GM12878 (cell line): ENCODE data around the gene MYCBP. TPM values are rescaled to one million over a fixed set of nuclear protein-coding genes. Genes with fewer than 3 reads are reported as not detected.
"Not testable (repeated sequence)": the region's sequence is repeated elsewhere in the genome, so short reads cannot be mapped to it uniquely, and the experiment has no call there.

Source experiments
- ATAC-seq: fragments of 200-7000 bp; cut with Tn5 transposase; 3 replicates; pipeline ENCODE4 v1.9.1; 2020; ENCODE audit warnings: mild to moderate bottlenecking, moderate library complexity
- BruUV-seq: library from RNA; stranded (reverse); fragments of 400-500 nt; replicated peaks from 2 replicates; lab custom pipeline; 2021; lab: Mats Ljungman, UMichigan
- CTCF ChIA-PET: fragments of 300-600 bp; sonication (Branson Sonifier 250); formaldehyde crosslinking; extraction: SDS; loops from one replicate; lab custom pipeline; 2021; ENCODE audit warnings: inconsistent platforms; lab: Yijun Ruan, JAX
- POLR2A ChIA-PET: fragments of 350-600 bp; formaldehyde crosslinking; extraction: SDS; loops from one replicate; lab custom pipeline; 2021; ENCODE audit warnings: inconsistent platforms; lab: Charles Lee
- RAD21 ChIA-PET: fragments of 300-600 bp; sonication (Branson Sonifier 250); formaldehyde crosslinking; loops from one replicate; lab custom pipeline; 2023; ENCODE audit warnings: antibody characterized with exemption; ENCODE audit not compliant: unreplicated experiment; lab: Charles Lee
- SMC1A ChIA-PET: fragments of 300-600 bp; sonication (Branson Sonifier 250); formaldehyde crosslinking; loops from one replicate; lab custom pipeline; 2023; ENCODE audit not compliant: unreplicated experiment, uncharacterized antibody; lab: Charles Lee
- DNase-seq: peaks from one replicate; pipeline ENCODE4 v3.0.0-alpha.2; 2011; ENCODE audit warnings: low read depth, low spot score
- FAIRE-seq: peaks from 3 replicates; lab custom pipeline; 2011; peaks lifted over from hg19 to GRCh38; lab: Jason Lieb, UNC
- H2AFZ ChIP-seq: 2 replicates; pipeline ENCODE4 v1.6.0; 2011; ENCODE audit warnings: low read depth, low read length, control low read depth; ENCODE audit not compliant: control insufficient read depth
- H3K27ac ChIP-seq: 2 replicates; pipeline ENCODE4 v1.5.1; 2011; ENCODE audit warnings: control low read depth; ENCODE audit not compliant: control insufficient read depth, insufficient read depth
- H3K27me3 ChIP-seq, 2 experiments: replicated peaks in 1 of 2; 2 replicates each; pipeline versions ENCODE4 v1.6.0 to v1.6.1; 2011; ENCODE audit warnings: low read length in 1 of 2; ENCODE audit not compliant: control insufficient read depth in 2 of 2, insufficient read depth in 2 of 2
- H3K36me3 ChIP-seq, 2 experiments: 2 replicates each; pipeline ENCODE4 v1.5.1; 2011; ENCODE audit warnings: low read length in 1 of 2; ENCODE audit not compliant: control insufficient read depth in 2 of 2, insufficient read depth in 2 of 2
- H3K4me1 ChIP-seq: 2 replicates; pipeline ENCODE4 v1.6.1; 2011; ENCODE audit warnings: mild to moderate bottlenecking, low read length, moderate library complexity, mixed read lengths; ENCODE audit not compliant: control insufficient read depth, insufficient read depth
- H3K4me2 ChIP-seq: 2 replicates; pipeline ENCODE4 v1.6.0; 2011; ENCODE audit warnings: control low read depth; ENCODE audit not compliant: control insufficient read depth, insufficient read depth
- H3K4me3 ChIP-seq: fragments of 200-600 bp; sonication (generic); 2 replicates; pipeline ENCODE4 v1.5.1; 2016
- H3K79me2 ChIP-seq: 2 replicates; pipeline ENCODE4 v1.6.0; 2011; ENCODE audit warnings: low read length; ENCODE audit not compliant: control insufficient read depth, insufficient read depth
- H3K9ac ChIP-seq: 2 replicates; pipeline ENCODE4 v1.8.0; 2011; ENCODE audit warnings: low read length, control low read depth, mixed read lengths; ENCODE audit not compliant: control insufficient read depth, insufficient read depth
- H3K9me3 ChIP-seq: replicated peaks from 3 replicates; pipeline ENCODE4 v1.5.1; 2011; ENCODE audit warnings: mild to moderate bottlenecking, low read length; ENCODE audit not compliant: control insufficient read depth, insufficient read depth
- H4K20me1 ChIP-seq: 2 replicates; pipeline ENCODE4 v1.6.0; 2011; ENCODE audit not compliant: control insufficient read depth, insufficient read depth
- HDAC2 ChIP-seq: fragments of 200-600 bp; sonication (generic); IDR thresholded peaks from 2 replicates; pipeline ENCODE4 v1.6.1; 2017
- NR2C2 ChIP-seq: IDR thresholded peaks from 2 replicates; pipeline ENCODE4 v1.6.1; 2011; ENCODE audit warnings: borderline replicate concordance, low read depth; ENCODE audit not compliant: control insufficient read depth, insufficient read length
- NR2F1 ChIP-seq: fragments of 450-650 bp; conservative IDR thresholded peaks from 2 replicates; pipeline ENCODE4 v1.6.1; 2017; ENCODE audit warnings: mild to moderate bottlenecking
- SPI1 ChIP-seq: IDR thresholded peaks from 2 replicates; pipeline ENCODE4 v1.6.1; 2011; ENCODE audit warnings: low read depth, mild to moderate bottlenecking, low read length, moderate library complexity, borderline replicate concordance; ENCODE audit not compliant: insufficient read depth
- STAT1 ChIP-seq: fragments of 450-650 bp; conservative IDR thresholded peaks from 2 replicates; pipeline ENCODE4 v1.6.1; 2014; ENCODE audit warnings: antibody characterized with exemption, mild to moderate bottlenecking
- TCF3 ChIP-seq: IDR thresholded peaks from 2 replicates; pipeline ENCODE4 v1.6.1; 2012; ENCODE audit warnings: low read depth, mild to moderate bottlenecking, low read length, borderline replicate concordance; ENCODE audit not compliant: insufficient read depth
- WGBS: methylation state at CpG from one replicate; pipeline ENCODE4 v1.1.6; 2016; ENCODE audit warnings: low lambda C conversion rate; ENCODE audit not compliant: insufficient replicate concordance, insufficient coverage; ENCODE audit errors: missing lambda C conversion rate; 5-methylcytosine and 5-hydroxymethylcytosine counted together
- in situ Hi-C: fragments of 300-500 bp; cut with MboI; formaldehyde crosslinking; loops from 9 replicates; pipeline ENCODE4 v1.14.3; 2018; ENCODE audit warnings: mixed read lengths
- intact Hi-C: fragments of 100-400 bp; cut with micrococcal nuclease; formaldehyde crosslinking; loops from one replicate; pipeline ENCODE4 v1.14.2; 2022; ENCODE audit not compliant: unreplicated experiment
- polyA plus RNA-seq, 11 experiments: library from polyadenylated mRNA; depleted of rRNA in 4 of 11; unstranded in 6 of 11; stranded (reverse) in 5 of 11; fragments of >200 nt; fragmentation: Nextera tagmentation in 4 of 11; fragmentation: Illumina TruSeq in 1 of 11; extraction: Ambion mirVana in 4 of 11; extraction: Trizol in 1 of 11; gene quantifications; 1 replicate in 1 of 11; 2 replicates in 10 of 11; pipeline versions ENCODE4 v1.2.1 to v1.2.3, GENCODE V29; 2011 to 2016; ENCODE audit warnings: inconsistent platforms in 2 of 11, missing spikeins in 2 of 11, low read depth in 1 of 11
- total RNA-seq, 4 experiments: library from RNA; depleted of rRNA in 3 of 4; stranded (reverse); fragments of >200 nt in 3 of 4; fragmentation: Illumina TruSeq in 1 of 4; extraction: Trizol in 1 of 4; gene quantifications; 2 replicates each; pipeline versions ENCODE4 v1.2.1 to v1.2.3, GENCODE V29; 2013 to 2021
- TF ChIP-seq, protein P1 (sequence below): fragments of 450-650 bp; IDR thresholded peaks from 2 replicates; pipeline ENCODE4 v1.6.1; 2017; ENCODE audit warnings: mild to moderate bottlenecking, moderate library complexity
- TF ChIP-seq, protein P2 (sequence below): fragments of 450-650 bp; IDR thresholded peaks from 2 replicates; pipeline ENCODE4 v1.6.1; 2016; ENCODE audit warnings: mild to moderate bottlenecking

Gene MYCBP
- total and polyA plus RNA-seq, 10 of the 15 experiments (the other 5 are each of a cell fraction or from before 2014, with no cell fraction given): 26.1 to 210 (median 43.1) TPM

- H3K9ac ChIP-seq, H3K27ac ChIP-seq, in situ Hi-C loops, H4K20me1 ChIP-seq, H3K9me3 ChIP-seq, H3K4me2 ChIP-seq, intact Hi-C loops, H3K79me2 ChIP-seq, BruUV-seq, H3K4me3 ChIP-seq, FAIRE-seq, H3K4me1 ChIP-seq, H2AFZ ChIP-seq, H3K36me3 ChIP-seq, DNase-seq, ATAC-seq, H3K27me3 ChIP-seq, RAD21 ChIA-PET: not testable (repeated sequence)
- ChIA-PET CTCF (interaction anchor here (1.7 kb wide), 1 partner anchor 14 kb away, joined by 4 read pairs; no protein-coding TSS in a partner anchor), SMC1A (interaction anchor here (0.6 to 2.1 kb wide), 2 partner anchors 17 to 157 kb away, joined by 3 to 4 read pairs; no protein-coding TSS in a partner anchor), POLR2A (interaction anchor here (0.6 to 0.7 kb wide), 2 partner anchors 36 to 1145 kb away, joined by 3 to 4 read pairs; no protein-coding TSS in a partner anchor)
- WGBS: 88% methylated on average over 7 of the region's 8 CpGs
These were observed 41.8 kb upstream of the MYCBP start for GRCh38 chr1:38914908-38915307.

DNA sequence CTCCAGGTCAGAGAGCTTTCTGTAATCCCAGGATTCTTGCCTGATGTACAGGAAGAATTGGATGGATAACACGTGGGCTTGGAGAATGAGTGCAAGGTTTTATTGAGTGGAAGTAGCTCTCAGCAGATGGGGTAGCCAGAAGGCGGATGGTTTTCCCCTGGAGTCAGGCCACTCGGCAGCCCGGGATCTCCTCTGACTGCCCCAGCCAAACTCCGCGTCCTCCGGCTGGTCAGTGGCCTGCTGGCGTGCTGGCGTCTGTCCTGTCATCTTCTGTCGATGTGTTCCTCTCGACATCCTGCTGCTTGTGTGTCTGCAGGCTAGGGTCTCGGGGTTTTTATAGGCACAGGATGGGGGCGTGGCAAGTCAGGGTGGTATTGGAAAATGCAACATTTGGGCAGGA lies 35.7 kb upstream of the MYCBP start:
- ChIA-PET POLR2A (no interaction called here), SMC1A (interaction anchor here (1.6 kb wide), 1 partner anchor 12 kb away, joined by 4 read pairs; no protein-coding TSS in a partner anchor), CTCF (interaction anchor here (0.7 kb wide), 1 partner anchor 10 kb away, joined by 3 read pairs; no protein-coding TSS in a partner anchor), RAD21 (no interaction called here)
- WGBS: 74% methylated on average over 13 of the region's 13 CpGs
- no TSS peak for BruUV-seq
- no peak overlapping the region for H3K27ac ChIP-seq
- no peak overlapping the region for H2AFZ ChIP-seq
- H3K79me2 ChIP-seq: no peaks in the 10 kb centered on the region
- H3K9ac ChIP-seq: no peak overlapping the region
- ATAC-seq (no peak), DNase-seq (no peak), FAIRE-seq (no peak)
- H3K4me1 ChIP-seq: no peaks in the 10 kb centered on the region
- no peaks in the 10 kb centered on the region for H3K36me3 ChIP-seq
- in situ Hi-C loops: no loop called here
- H4K20me1 ChIP-seq: no peaks in the 10 kb centered on the region
- no peak overlapping the region for H3K4me3 ChIP-seq
- intact Hi-C loops: no loop called here
- H3K27me3 ChIP-seq: no peaks in the 10 kb centered on the region
- no peaks in the 10 kb centered on the region for H3K9me3 ChIP-seq
- H3K4me2 ChIP-seq: no peak overlapping the region
- no peak for TF ChIP-seq HDAC2
- TF ChIP-seq, protein P1, sequence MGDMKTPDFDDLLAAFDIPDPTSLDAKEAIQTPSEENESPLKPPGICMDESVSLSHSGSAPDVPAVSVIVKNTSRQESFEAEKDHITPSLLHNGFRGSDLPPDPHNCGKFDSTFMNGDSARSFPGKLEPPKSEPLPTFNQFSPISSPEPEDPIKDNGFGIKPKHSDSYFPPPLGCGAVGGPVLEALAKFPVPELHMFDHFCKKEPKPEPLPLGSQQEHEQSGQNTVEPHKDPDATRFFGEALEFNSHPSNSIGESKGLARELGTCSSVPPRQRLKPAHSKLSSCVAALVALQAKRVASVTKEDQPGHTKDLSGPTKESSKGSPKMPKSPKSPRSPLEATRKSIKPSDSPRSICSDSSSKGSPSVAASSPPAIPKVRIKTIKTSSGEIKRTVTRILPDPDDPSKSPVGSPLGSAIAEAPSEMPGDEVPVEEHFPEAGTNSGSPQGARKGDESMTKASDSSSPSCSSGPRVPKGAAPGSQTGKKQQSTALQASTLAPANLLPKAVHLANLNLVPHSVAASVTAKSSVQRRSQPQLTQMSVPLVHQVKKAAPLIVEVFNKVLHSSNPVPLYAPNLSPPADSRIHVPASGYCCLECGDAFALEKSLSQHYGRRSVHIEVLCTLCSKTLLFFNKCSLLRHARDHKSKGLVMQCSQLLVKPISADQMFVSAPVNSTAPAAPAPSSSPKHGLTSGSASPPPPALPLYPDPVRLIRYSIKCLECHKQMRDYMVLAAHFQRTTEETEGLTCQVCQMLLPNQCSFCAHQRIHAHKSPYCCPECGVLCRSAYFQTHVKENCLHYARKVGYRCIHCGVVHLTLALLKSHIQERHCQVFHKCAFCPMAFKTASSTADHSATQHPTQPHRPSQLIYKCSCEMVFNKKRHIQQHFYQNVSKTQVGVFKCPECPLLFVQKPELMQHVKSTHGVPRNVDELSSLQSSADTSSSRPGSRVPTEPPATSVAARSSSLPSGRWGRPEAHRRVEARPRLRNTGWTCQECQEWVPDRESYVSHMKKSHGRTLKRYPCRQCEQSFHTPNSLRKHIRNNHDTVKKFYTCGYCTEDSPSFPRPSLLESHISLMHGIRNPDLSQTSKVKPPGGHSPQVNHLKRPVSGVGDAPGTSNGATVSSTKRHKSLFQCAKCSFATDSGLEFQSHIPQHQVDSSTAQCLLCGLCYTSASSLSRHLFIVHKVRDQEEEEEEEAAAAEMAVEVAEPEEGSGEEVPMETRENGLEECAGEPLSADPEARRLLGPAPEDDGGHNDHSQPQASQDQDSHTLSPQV: no peak
- TF ChIP-seq, protein P2, sequence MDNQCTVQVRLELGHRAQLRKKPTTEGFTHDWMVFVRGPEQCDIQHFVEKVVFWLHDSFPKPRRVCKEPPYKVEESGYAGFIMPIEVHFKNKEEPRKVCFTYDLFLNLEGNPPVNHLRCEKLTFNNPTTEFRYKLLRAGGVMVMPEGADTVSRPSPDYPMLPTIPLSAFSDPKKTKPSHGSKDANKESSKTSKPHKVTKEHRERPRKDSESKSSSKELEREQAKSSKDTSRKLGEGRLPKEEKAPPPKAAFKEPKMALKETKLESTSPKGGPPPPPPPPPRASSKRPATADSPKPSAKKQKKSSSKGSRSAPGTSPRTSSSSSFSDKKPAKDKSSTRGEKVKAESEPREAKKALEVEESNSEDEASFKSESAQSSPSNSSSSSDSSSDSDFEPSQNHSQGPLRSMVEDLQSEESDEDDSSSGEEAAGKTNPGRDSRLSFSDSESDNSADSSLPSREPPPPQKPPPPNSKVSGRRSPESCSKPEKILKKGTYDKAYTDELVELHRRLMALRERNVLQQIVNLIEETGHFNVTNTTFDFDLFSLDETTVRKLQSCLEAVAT: no peak
- TF ChIP-seq SPI1: no peak
- no peak for TF ChIP-seq STAT1
- TF ChIP-seq NR2F1: no peak
- TF ChIP-seq NR2C2: no peak
- TF ChIP-seq TCF3: no peak
